ENCODE measurements around the gene RABL3. TPM values are rescaled to one million over a fixed set of nuclear protein-coding genes. Genes with fewer than 3 reads are reported as not detected.

Gene RABL3
- total RNA-seq, 1 donor from 2014 or later: 25.0 TPM

DNA sequence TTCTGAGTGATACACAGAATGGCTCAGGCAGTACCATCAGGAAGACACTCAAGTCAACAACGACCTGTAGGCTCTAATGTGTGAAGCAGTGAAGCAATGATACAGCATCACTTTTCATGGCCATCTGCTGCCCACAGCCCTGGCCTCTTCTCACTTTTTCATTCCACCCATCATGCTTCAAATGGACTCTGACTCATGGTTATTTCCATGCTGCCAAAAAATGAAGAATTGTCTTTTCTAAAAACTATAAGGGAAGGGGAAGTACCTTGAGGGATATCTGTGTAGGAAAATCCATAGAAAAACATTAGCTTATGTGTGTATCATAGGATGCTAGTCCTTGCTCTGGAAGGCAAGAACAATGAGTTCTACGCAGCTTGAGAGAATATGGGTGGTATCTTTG is 71.7 kb downstream of the RABL3 start:
- H4K20me1 ChIP-seq (ENCODE audit: low read depth): no peaks in the 10 kb centered on the region
- Mint-ChIP-seq H3K27ac (no peak overlapping the region), H3K9me3 (no peaks in the 10 kb centered on the region), H3K27me3 (ENCODE audit: insufficient read depth, low read depth) (no peaks in the 10 kb centered on the region), H3K4me1 (peaks cover 16% of the 10 kb centered on the region), H3K4me3 (no peak overlapping the region), H3K36me3 (no peaks in the 10 kb centered on the region)
- H3K79me2 ChIP-seq (ENCODE audit: low read depth): no peaks in the 10 kb centered on the region
- no peaks in the 10 kb centered on the region for H3F3A ChIP-seq (ENCODE audit: low read depth)
- DNase-seq (ENCODE audit: low spot score): no peak
- no peak overlapping the region for H3K4me3 ChIP-seq
- TF ChIP-seq, protein P1, sequence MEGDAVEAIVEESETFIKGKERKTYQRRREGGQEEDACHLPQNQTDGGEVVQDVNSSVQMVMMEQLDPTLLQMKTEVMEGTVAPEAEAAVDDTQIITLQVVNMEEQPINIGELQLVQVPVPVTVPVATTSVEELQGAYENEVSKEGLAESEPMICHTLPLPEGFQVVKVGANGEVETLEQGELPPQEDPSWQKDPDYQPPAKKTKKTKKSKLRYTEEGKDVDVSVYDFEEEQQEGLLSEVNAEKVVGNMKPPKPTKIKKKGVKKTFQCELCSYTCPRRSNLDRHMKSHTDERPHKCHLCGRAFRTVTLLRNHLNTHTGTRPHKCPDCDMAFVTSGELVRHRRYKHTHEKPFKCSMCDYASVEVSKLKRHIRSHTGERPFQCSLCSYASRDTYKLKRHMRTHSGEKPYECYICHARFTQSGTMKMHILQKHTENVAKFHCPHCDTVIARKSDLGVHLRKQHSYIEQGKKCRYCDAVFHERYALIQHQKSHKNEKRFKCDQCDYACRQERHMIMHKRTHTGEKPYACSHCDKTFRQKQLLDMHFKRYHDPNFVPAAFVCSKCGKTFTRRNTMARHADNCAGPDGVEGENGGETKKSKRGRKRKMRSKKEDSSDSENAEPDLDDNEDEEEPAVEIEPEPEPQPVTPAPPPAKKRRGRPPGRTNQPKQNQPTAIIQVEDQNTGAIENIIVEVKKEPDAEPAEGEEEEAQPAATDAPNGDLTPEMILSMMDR (IDR thresholded peaks at IDR 0.05): no peak
- TF ChIP-seq EZH2phosphoT487 (IDR thresholded peaks at IDR 0.05) (no peak), EZH2 (IDR thresholded peaks at IDR 0.05) (no peak)
- no peak overlapping the region for H3K9ac ChIP-seq
- no peak overlapping the region for H3K4me2 ChIP-seq
- no peak overlapping the region for H2AFZ ChIP-seq (replicated peaks)
- peaks cover 4% of the 10 kb centered on the region for H3K4me1 ChIP-seq
- no peak overlapping the region for H3K27ac ChIP-seq
- no peaks in the 10 kb centered on the region for H3K36me3 ChIP-seq
- H3K9me3 ChIP-seq (ENCODE audit: low read depth): no peaks in the 10 kb centered on the region
- no peaks in the 10 kb centered on the region for H3K27me3 ChIP-seq

DNA sequence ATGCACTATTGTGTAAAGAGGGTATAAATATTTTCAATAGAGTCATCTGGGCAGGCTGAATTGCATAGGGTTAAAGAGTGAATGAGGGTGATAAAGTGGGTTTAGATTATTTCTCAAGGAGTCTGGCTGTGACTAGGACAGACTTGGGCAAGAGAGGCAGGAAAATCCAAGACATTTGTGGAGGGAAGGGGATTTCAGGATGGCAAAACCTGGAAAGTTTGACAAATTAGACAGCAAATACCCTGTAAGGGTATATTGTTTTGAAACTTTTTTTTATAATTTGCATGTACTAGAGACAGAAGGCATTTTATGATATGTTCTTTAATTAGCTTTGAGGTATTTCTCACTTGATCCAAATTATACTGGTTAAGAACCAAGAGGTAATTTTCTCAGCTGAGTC is 77.4 kb downstream of the RABL3 start:
- H3K4me3 ChIP-seq: no peak overlapping the region
- peaks cover 8% of the 10 kb centered on the region for H3K27me3 Mint-ChIP-seq (ENCODE audit: insufficient read depth, low read depth)
- H4K20me1 ChIP-seq (ENCODE audit: low read depth): no peaks in the 10 kb centered on the region
- no peaks in the 10 kb centered on the region for H3K9me3 ChIP-seq (ENCODE audit: low read depth)
- H3K9ac ChIP-seq: no peak overlapping the region
- no peaks in the 10 kb centered on the region for H3K9me3 Mint-ChIP-seq
- DNase-seq (ENCODE audit: low spot score): no peak
- H2AFZ ChIP-seq (replicated peaks): no peak overlapping the region
- no peak overlapping the region for H3K27ac Mint-ChIP-seq
- H3K27ac ChIP-seq: no peak overlapping the region
- no peaks in the 10 kb centered on the region for H3K4me1 Mint-ChIP-seq
- no peaks in the 10 kb centered on the region for H3K36me3 ChIP-seq
- no peak overlapping the region for H3K4me2 ChIP-seq
- H3K4me1 ChIP-seq: peaks cover 4% of the 10 kb centered on the region
- no peaks in the 10 kb centered on the region for H3K27me3 ChIP-seq
- no peaks in the 10 kb centered on the region for H3F3A ChIP-seq (ENCODE audit: low read depth)
- H3K79me2 ChIP-seq (ENCODE audit: low read depth): no peaks in the 10 kb centered on the region
- H3K4me3 Mint-ChIP-seq: no peak overlapping the region
- H3K36me3 Mint-ChIP-seq: no peaks in the 10 kb centered on the region
- TF ChIP-seq EZH2 (IDR thresholded peaks at IDR 0.05) (no peak), EZH2phosphoT487 (IDR thresholded peaks at IDR 0.05) (no peak)

DNA sequence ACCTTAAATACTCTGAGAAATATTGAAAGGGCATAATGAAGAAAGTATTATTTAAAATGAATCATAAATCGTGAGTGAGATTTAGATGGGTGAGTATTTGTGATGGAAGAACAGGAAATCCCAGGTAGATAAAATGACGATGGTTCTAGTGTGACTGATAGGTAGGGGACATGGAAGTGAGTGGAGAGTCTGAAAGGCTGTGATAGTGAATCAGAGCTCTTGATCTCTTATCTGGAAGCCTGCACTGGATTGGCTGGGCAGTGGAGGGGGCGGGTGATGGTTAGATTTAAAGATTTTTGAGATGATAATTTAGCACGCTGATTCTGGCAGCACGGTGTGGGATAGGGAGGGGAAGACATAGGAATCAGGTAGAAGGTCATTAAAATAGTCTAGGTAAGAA is 80.4 kb downstream of the RABL3 start:
- H3K79me2 ChIP-seq (ENCODE audit: low read depth): no peaks in the 10 kb centered on the region
- H3K4me3 ChIP-seq: no peak overlapping the region
- H3K4me1 Mint-ChIP-seq: peaks cover 3% of the 10 kb centered on the region
- no peak overlapping the region for H3K9ac ChIP-seq
- no peak overlapping the region for H3K4me3 Mint-ChIP-seq
- H3K36me3 ChIP-seq: no peaks in the 10 kb centered on the region
- no peaks in the 10 kb centered on the region for H3K4me1 ChIP-seq
- H3F3A ChIP-seq (ENCODE audit: low read depth): no peaks in the 10 kb centered on the region
- peaks cover 8% of the 10 kb centered on the region for H3K27me3 Mint-ChIP-seq (ENCODE audit: insufficient read depth, low read depth)
- no peaks in the 10 kb centered on the region for H3K27me3 ChIP-seq
- H3K9me3 Mint-ChIP-seq: no peaks in the 10 kb centered on the region
- H3K27ac Mint-ChIP-seq: no peak overlapping the region
- no peak for DNase-seq (ENCODE audit: low spot score)
- H3K27ac ChIP-seq: no peak overlapping the region
- H3K9me3 ChIP-seq (ENCODE audit: low read depth): no peaks in the 10 kb centered on the region
- TF ChIP-seq EZH2 (IDR thresholded peaks at IDR 0.05): no peak
- TF ChIP-seq EZH2phosphoT487 (IDR thresholded peaks at IDR 0.05): no peak
- TF ChIP-seq, protein P1 (IDR thresholded peaks at IDR 0.05): no peak
- no peak overlapping the region for H3K4me2 ChIP-seq
- no peak overlapping the region for H2AFZ ChIP-seq (replicated peaks)
- no peaks in the 10 kb centered on the region for H3K36me3 Mint-ChIP-seq
- H4K20me1 ChIP-seq (ENCODE audit: low read depth): no peaks in the 10 kb centered on the region

DNA sequence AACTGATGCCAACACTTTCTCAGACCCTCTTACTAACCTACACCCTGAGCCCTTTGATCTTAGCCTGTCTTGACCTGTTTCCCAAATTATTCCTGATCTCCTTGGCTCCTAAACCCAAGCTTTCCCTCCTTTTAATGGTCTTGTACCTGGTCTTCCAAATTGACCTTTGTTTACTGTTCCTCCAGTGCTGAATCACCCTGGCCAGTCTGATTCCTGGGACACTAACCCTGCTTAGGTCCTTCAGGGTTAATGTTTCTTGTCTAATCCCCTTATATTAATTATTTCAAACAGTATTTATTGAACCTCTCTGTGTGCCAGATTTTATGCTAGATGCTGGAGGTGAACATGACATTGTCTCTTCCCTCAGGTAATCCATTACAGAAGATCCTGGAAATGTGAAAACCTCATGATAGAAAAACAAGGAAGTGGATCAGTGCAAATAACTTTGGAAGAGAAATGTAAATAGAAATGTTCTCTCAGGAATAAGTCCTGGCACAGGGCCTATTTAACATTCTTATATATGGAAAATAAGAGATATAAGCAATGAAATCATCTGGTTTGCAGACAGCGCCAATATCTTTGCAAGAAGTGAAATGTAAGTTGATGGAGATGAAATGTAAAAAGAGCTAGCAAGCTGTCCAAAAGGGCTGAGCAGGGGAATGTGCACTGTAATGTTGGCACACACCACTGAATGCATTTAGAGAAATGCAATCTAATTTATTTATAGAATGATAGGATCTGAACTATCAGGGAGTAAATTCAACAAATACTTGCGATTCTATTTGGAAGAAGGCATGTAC is 81.0 kb downstream of the RABL3 start:
- no peaks in the 10 kb centered on the region for H3K9me3 ChIP-seq (ENCODE audit: low read depth)
- H3F3A ChIP-seq (ENCODE audit: low read depth): no peaks in the 10 kb centered on the region
- no peak for TF ChIP-seq EZH2phosphoT487 (IDR thresholded peaks at IDR 0.05)
- no peak for TF ChIP-seq EZH2 (IDR thresholded peaks at IDR 0.05)
- TF ChIP-seq, protein P1 (IDR thresholded peaks at IDR 0.05): no peak
- Mint-ChIP-seq H3K4me1 (peaks cover 3% of the 10 kb centered on the region), H3K27me3 (ENCODE audit: insufficient read depth, low read depth) (peaks cover 8% of the 10 kb centered on the region), H3K4me3 (no peak overlapping the region), H3K36me3 (no peaks in the 10 kb centered on the region), H3K27ac (no peak overlapping the region), H3K9me3 (no peaks in the 10 kb centered on the region)
- H4K20me1 ChIP-seq (ENCODE audit: low read depth): no peaks in the 10 kb centered on the region
- no peak overlapping the region for H3K4me2 ChIP-seq
- no peaks in the 10 kb centered on the region for H3K4me1 ChIP-seq
- H3K27ac ChIP-seq: no peak overlapping the region
- H3K27me3 ChIP-seq: no peaks in the 10 kb centered on the region
- no peak overlapping the region for H3K4me3 ChIP-seq
- no peaks in the 10 kb centered on the region for H3K79me2 ChIP-seq (ENCODE audit: low read depth)
- H3K36me3 ChIP-seq: no peaks in the 10 kb centered on the region
- no peak overlapping the region for H2AFZ ChIP-seq (replicated peaks)
- DNase-seq (ENCODE audit: low spot score): no peak
- no peak overlapping the region for H3K9ac ChIP-seq

Data from neural progenitor cell (in vitro differentiated cells).